HFFc6 (cell line): ENCODE measurements around the gene SPEF2. TPM values are rescaled to one million over a fixed set of nuclear protein-coding genes. Genes with fewer than 3 reads are reported as not detected.

ENCODE experiments used
- DNase-seq: peaks from one replicate; pipeline ENCODE4 v3.0.0-alpha.2; 2018
- H3K27ac Mint-ChIP-seq: 2 replicates; pipeline ENCODE4 v1.8.0; 2020; ENCODE audit warnings: mild to moderate bottlenecking, mixed read lengths
- H3K27me3 Mint-ChIP-seq: 2 replicates; pipeline ENCODE4 v1.8.0; 2021; ENCODE audit warnings: mild to moderate bottlenecking, moderate library complexity, mixed read lengths; ENCODE audit not compliant: insufficient read depth
- H3K36me3 Mint-ChIP-seq: 2 replicates; pipeline ENCODE4 v1.8.0; 2021; ENCODE audit warnings: low read depth, mixed read lengths
- H3K4me1 Mint-ChIP-seq: 2 replicates; pipeline ENCODE4 v1.8.0; 2020; ENCODE audit warnings: low read depth, mixed read lengths
- H3K4me3 Mint-ChIP-seq: 2 replicates; pipeline ENCODE4 v1.8.0; 2020; ENCODE audit warnings: mild to moderate bottlenecking, moderate library complexity, mixed read lengths
- H3K9me3 Mint-ChIP-seq: 2 replicates; pipeline ENCODE4 v1.8.0; 2020; ENCODE audit warnings: mild to moderate bottlenecking, mixed read lengths
- total RNA-seq, 6 experiments: library from RNA; stranded (reverse); fragmentation: NEBNext Ultra II Directional; extraction: Animal tissue kit (Norgen Biotek cat#: 25700); gene quantifications; 2 replicates in 1 of 6; 3 replicates in 5 of 6; pipeline ENCODE4 v1.2.3, GENCODE V29; 2021
- TF ChIP-seq, protein P1 (sequence below): fragments of 200-600 bp; sonication (generic); IDR thresholded peaks from 2 replicates; pipeline ENCODE4 v1.5.0; 2021; ENCODE audit warnings: antibody characterized with exemption, mild to moderate bottlenecking

The SPEF2 gene
- total RNA-seq, 6 experiments from 2014 or later = 1.5 to 4.0 (median 2.3) TPM

DNA sequence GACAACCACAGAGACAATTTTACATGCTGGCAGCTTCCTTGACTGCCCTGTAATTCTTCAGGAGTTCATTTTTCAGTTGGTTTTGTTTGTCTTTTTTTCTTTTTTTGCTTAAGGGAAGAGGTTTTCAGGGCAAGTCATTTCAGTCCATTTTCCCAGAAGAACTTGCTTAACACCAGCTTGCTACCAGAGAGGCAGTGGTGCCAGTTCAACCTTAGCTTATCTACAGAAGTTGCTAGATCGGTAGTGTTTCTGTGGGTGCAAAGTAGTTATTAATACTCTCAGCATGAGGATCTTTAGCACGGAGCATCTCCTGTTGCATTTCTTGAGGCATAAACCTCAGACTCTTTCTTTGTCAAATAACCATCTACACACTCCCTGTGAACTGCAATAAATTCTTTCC lies 1.1 kb downstream of the SPEF2 start:
- TF ChIP-seq, protein P1, sequence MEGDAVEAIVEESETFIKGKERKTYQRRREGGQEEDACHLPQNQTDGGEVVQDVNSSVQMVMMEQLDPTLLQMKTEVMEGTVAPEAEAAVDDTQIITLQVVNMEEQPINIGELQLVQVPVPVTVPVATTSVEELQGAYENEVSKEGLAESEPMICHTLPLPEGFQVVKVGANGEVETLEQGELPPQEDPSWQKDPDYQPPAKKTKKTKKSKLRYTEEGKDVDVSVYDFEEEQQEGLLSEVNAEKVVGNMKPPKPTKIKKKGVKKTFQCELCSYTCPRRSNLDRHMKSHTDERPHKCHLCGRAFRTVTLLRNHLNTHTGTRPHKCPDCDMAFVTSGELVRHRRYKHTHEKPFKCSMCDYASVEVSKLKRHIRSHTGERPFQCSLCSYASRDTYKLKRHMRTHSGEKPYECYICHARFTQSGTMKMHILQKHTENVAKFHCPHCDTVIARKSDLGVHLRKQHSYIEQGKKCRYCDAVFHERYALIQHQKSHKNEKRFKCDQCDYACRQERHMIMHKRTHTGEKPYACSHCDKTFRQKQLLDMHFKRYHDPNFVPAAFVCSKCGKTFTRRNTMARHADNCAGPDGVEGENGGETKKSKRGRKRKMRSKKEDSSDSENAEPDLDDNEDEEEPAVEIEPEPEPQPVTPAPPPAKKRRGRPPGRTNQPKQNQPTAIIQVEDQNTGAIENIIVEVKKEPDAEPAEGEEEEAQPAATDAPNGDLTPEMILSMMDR = no peak
- Mint-ChIP-seq H3K36me3 (no peaks in the 10 kb centered on the region), H3K4me1 (peaks cover 20% of the 10 kb centered on the region), H3K27ac (no peak overlapping the region; the same call in 1 of the 2 replicates), H3K4me3 (peak overlapping the region; percentile 97), H3K27me3 (no peaks in the 10 kb centered on the region), H3K9me3 (peaks cover 7% of the 10 kb centered on the region)
- no peak for DNase-seq

DNA sequence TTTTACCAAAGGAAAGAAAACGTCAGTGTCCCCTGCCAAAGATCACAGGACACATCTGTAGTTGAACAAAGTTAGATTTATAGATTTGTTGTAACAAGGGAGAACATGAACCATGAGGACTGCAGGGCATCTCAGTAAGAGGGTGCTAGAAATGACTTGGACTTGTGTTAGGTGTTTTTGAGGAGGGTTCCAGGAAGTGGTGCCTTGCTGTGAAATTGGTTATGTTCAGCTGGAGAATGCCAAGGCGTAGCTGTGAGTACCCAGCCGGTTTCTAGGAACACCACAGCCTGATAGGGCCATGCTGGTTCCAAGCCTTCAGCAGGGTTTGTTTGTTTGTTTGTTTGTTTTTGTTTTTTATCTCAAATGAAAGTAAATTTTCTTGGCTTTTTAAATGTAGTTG lies 5.3 kb downstream of the SPEF2 start:
- H3K36me3 Mint-ChIP-seq = no peaks in the 10 kb centered on the region
- no peak overlapping the region for H3K27ac Mint-ChIP-seq
- TF ChIP-seq, protein P1 = no peak
- H3K27me3 Mint-ChIP-seq = no peaks in the 10 kb centered on the region
- DNase-seq = no peak
- H3K4me1 Mint-ChIP-seq = peaks cover 25% of the 10 kb centered on the region
- H3K4me3 Mint-ChIP-seq = no peak overlapping the region
- H3K9me3 Mint-ChIP-seq = no peaks in the 10 kb centered on the region

DNA sequence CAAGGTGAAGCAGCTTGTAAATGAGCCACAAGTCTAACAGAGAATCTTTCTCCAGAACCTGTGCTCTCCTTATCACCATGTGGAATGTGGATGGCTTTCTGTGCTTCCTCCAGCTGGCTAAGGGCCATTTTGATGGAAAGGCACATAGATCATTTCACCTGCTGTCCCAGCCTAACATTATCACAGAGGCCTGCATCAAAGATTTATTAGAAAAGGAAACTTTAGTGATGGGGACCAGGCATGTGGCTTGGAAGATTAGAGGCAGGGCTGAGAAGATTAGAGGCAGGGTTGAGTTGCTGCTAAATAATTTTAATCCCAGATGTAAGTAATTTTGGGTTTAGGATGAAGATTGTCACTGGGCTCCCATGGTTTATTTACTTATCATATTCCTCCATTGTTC lies 6.3 kb downstream of the SPEF2 start:
- Mint-ChIP-seq H3K4me3 (no peak overlapping the region), H3K9me3 (no peaks in the 10 kb centered on the region), H3K36me3 (no peaks in the 10 kb centered on the region), H3K4me1 (peaks cover 16% of the 10 kb centered on the region), H3K27ac (no peak overlapping the region), H3K27me3 (no peaks in the 10 kb centered on the region)
- no peak for DNase-seq
- TF ChIP-seq, protein P1 = no peak

DNA sequence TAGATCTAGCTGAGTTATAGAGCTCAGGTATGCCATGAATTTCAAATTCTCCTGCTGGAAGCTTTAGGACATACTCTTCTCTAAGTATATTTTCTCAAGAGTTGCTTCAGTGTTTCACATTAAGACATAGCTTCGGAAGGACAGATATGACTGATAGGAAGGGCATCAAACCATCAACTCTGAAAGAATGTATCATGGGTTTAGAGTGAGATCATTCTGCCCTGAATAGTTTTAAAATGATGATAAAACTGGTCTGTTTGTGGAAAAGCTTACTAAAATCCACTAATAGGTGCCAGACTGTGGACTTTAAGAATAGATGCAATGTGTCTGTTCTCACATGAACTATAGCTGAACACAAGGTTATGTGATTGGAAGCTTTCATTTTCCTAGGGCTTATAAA lies 8.4 kb downstream of the SPEF2 start:
- Mint-ChIP-seq H3K9me3 (no peaks in the 10 kb centered on the region), H3K36me3 (peaks cover 6% of the 10 kb centered on the region; the same call in 1 of the 2 replicates), H3K27me3 (no peaks in the 10 kb centered on the region), H3K4me1 (peaks cover 15% of the 10 kb centered on the region), H3K27ac (no peak overlapping the region), H3K4me3 (no peak overlapping the region)
- peak; percentile 52 for DNase-seq
- TF ChIP-seq, protein P1 = no peak

DNA sequence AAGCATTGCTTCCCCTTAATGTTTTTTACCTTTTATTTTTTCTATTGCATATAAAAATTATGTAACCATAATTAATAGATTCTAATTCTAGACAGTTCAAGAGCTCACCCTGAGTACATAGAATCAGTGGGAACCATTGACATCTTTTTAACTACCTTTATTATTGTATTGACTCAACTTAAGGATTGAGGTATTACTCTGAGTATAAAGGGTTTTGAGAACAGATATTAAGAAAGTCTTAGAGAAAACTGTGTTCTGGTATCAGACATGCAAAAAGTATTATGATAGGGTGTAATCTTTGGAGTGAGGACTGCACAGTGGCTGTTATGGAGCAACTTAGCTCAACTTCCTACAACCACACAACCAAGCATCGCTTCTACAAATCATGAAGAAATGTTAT lies 8.9 kb downstream of the SPEF2 start:
- no peak overlapping the region for H3K4me3 Mint-ChIP-seq
- H3K27ac Mint-ChIP-seq = no peak overlapping the region
- H3K36me3 Mint-ChIP-seq = peaks cover 11% of the 10 kb centered on the region; the same call in 1 of the 2 replicates
- peaks cover 15% of the 10 kb centered on the region for H3K4me1 Mint-ChIP-seq
- TF ChIP-seq, protein P1 = no peak
- H3K9me3 Mint-ChIP-seq = no peaks in the 10 kb centered on the region
- no peaks in the 10 kb centered on the region for H3K27me3 Mint-ChIP-seq
- no peak for DNase-seq

DNA sequence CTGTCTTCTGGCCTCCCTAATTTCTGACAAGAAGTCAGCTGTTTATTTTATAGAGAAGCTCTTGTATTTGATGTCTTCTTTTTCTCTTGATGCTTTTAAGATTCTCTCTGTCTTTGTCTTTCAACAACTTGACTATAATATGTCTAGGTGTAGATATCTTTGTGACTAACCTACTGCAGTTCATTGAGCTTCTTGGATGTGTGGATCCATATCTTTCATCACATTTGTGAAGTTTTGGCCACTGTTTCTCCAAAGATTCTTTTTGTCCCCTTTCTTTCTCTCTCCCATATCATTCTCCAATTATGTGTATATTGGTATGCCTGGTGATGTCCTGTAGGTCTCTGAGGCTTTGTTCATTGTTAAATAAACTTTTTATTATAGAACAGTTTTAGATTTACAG lies 16.7 kb downstream of the SPEF2 start:
- no peaks in the 10 kb centered on the region for H3K27me3 Mint-ChIP-seq
- H3K4me1 Mint-ChIP-seq = no peaks in the 10 kb centered on the region
- no peak overlapping the region for H3K27ac Mint-ChIP-seq

More for the DNA sequence above, 16.7 kb downstream of the SPEF2 start:
- Mint-ChIP-seq H3K36me3 (peaks cover 32% of the 10 kb centered on the region), H3K4me3 (no peak overlapping the region), H3K9me3 (peaks cover 10% of the 10 kb centered on the region)
- TF ChIP-seq, protein P1 = no peak
- DNase-seq = no peak
